OCI-LY3 (cell line): ENCODE measurements around the gene REXO1.

Experiments
- CTCF ChIP-seq: fragments of 200-600, 300-600 bp; sonication (generic); IDR thresholded peaks from 2 replicates; pipeline ENCODE4 v1.5.1; 2014; ENCODE audit warnings: antibody characterized with exemption, low read length, low read depth
- EZH2phosphoT487 ChIP-seq: fragments of 200-600 bp; shearing (Covaris generic); IDR thresholded peaks from 2 replicates; pipeline ENCODE4 v1.6.1; 2018; ENCODE audit warnings: antibody characterized with exemption, mixed run types, low read depth

GRCh38 chr19:1893791-1894190 is 45.5 kb upstream of the REXO1 start:
- TF ChIP-seq CTCF (no peak), EZH2phosphoT487 (no peak)
